ENCODE measurements around the gene MLST8.
A peak's percentile ranks its signal among the peaks of the same experiment; 100 is the strongest.

MLST8 gene

GRCh38 chr16:2205104-2205966 lies at the start of gene MLST8 (continued):
- TF ChIP-seq, protein P1, sequence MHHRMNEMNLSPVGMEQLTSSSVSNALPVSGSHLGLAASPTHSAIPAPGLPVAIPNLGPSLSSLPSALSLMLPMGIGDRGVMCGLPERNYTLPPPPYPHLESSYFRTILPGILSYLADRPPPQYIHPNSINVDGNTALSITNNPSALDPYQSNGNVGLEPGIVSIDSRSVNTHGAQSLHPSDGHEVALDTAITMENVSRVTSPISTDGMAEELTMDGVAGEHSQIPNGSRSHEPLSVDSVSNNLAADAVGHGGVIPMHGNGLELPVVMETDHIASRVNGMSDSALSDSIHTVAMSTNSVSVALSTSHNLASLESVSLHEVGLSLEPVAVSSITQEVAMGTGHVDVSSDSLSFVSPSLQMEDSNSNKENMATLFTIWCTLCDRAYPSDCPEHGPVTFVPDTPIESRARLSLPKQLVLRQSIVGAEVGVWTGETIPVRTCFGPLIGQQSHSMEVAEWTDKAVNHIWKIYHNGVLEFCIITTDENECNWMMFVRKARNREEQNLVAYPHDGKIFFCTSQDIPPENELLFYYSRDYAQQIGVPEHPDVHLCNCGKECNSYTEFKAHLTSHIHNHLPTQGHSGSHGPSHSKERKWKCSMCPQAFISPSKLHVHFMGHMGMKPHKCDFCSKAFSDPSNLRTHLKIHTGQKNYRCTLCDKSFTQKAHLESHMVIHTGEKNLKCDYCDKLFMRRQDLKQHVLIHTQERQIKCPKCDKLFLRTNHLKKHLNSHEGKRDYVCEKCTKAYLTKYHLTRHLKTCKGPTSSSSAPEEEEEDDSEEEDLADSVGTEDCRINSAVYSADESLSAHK (tag by site-specific recombination; IDR thresholded peaks at IDR 0.05), result no peak; the same call in 1 of the 2 replicates
- no peak; the same call in 1 of the 2 replicates for TF ChIP-seq IKZF3 (tag by site-specific recombination; IDR thresholded peaks at IDR 0.05)
- peak; percentile 74 for TF ChIP-seq INSM2 (tag by site-specific recombination; IDR thresholded peaks at IDR 0.05)
- TF ChIP-seq ZNF184 (tag by site-specific recombination; IDR thresholded peaks at IDR 0.05), result no peak
- peak; percentile 47; the same call in 1 of the 2 replicates for TF ChIP-seq ZNF518A (tag by site-specific recombination; conservative IDR thresholded peaks at IDR 0.05; ENCODE audit: low read depth)
- no peak for TF ChIP-seq ZSCAN18 (tag by site-specific recombination; IDR thresholded peaks at IDR 0.05)
- TF ChIP-seq SETDB1 (IDR thresholded peaks at IDR 0.05; ENCODE audit: insufficient read length, low read length), result no peak
- no peak for TF ChIP-seq ZNF530 (tag by site-specific recombination; IDR thresholded peaks at IDR 0.05; ENCODE audit: low read depth)
- TF ChIP-seq, protein P2, sequence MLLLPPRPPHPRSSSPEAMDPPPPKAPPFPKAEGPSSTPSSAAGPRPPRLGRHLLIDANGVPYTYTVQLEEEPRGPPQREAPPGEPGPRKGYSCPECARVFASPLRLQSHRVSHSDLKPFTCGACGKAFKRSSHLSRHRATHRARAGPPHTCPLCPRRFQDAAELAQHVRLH (tag by site-specific recombination; IDR thresholded peaks at IDR 0.05), result no peak
- TF ChIP-seq ZNF621 (tag by site-specific recombination; IDR thresholded peaks at IDR 0.05), result no peak
- peak; percentile 76; the same call in 1 of the 2 replicates for TF ChIP-seq ZNF398 (tag by site-specific recombination; IDR thresholded peaks at IDR 0.05)
- 0 out of 2 replicates have a peak, but pooled peaks have one; percentile 9 for TF ChIP-seq YY1 (tag by site-specific recombination; IDR thresholded peaks at IDR 0.05)
- TF ChIP-seq ZNF510 (tag by site-specific recombination; IDR thresholded peaks at IDR 0.05; ENCODE audit: insufficient replicate concordance), result no peak
- TF ChIP-seq ZNF280C (tag by site-specific recombination; IDR thresholded peaks at IDR 0.05), result no peak
- TF ChIP-seq, protein P3, sequence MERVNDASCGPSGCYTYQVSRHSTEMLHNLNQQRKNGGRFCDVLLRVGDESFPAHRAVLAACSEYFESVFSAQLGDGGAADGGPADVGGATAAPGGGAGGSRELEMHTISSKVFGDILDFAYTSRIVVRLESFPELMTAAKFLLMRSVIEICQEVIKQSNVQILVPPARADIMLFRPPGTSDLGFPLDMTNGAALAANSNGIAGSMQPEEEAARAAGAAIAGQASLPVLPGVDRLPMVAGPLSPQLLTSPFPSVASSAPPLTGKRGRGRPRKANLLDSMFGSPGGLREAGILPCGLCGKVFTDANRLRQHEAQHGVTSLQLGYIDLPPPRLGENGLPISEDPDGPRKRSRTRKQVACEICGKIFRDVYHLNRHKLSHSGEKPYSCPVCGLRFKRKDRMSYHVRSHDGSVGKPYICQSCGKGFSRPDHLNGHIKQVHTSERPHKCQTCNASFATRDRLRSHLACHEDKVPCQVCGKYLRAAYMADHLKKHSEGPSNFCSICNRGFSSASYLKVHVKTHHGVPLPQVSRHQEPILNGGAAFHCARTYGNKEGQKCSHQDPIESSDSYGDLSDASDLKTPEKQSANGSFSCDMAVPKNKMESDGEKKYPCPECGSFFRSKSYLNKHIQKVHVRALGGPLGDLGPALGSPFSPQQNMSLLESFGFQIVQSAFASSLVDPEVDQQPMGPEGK (tag by site-specific recombination; IDR thresholded peaks at IDR 0.05), result peak; percentile 97
- TF ChIP-seq ZSCAN4 (tag by site-specific recombination; IDR thresholded peaks at IDR 0.05), result no peak
- TF ChIP-seq KLF8 (tag by site-specific recombination; IDR thresholded peaks at IDR 0.05), result peak; percentile 46; the same call in 1 of the 2 replicates
- TF ChIP-seq ZNF548 (tag by site-specific recombination; IDR thresholded peaks at IDR 0.05), result no peak

All from HEK293 (cell line).